ENCODE results near the gene ZNF225.

DNA sequence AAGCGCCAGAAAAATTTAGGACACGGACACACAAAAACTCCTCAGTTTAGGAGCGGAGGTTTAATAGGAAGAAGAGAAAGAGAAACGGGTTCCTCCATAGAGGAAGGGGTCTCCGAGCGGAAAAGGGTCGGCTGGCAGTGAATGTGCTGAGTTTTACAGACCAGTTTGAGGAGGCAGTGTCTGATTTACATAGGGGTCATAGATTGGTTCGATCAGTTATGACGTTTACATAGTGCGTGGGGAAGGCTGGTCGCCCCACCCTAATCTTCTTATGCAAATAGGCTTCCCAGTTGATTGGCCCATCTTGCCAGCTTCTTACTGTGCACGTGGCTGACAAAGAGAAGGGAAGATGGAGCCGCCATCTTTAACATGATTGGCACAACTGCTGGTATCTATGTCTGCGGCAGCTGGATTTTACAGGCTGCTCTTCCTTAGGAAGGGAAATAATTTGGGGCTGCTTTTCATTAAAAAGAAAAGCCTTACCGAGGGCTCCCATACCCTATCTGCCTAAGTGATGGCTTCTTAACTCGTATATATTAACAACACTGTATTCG, 1.2 kb upstream of the ZNF225 start:
- no peak for TF ChIP-seq CTCF (IDR thresholded peaks at IDR 0.05)
- no peak for TF ChIP-seq POLR2A (IDR thresholded peaks at IDR 0.05)

Data from body of pancreas (tissue), 4 donors.